ENCODE results near the gene LAMA2. TPM values are rescaled to one million over a fixed set of nuclear protein-coding genes. Genes with fewer than 3 reads are reported as not detected.
A peak's percentile ranks its signal among the peaks of the same experiment; 100 is the strongest.

LAMA2 gene
- total and polyA plus RNA-seq, 10 donors, result 0.83 to 66.6 (median 18.8) TPM

- Histone ChIP-seq H3K27me3 (replicated peaks in 1 of 7) (no peaks in the 10 kb centered on the region), H3K4me1 (peaks cover 8 to 26% (median 14%) of the 10 kb centered on the region in 6 donors), H3K9me3 (no peaks in the 10 kb centered on the region), H3K36me3 (no peaks in the 10 kb centered on the region), H3K4me3 (peak overlapping the region in 1 of 8 donors; percentile 36), H3K27ac (no peak overlapping the region)
- WGBS, 5 donors, result 53 to 71% (median 57%) methylated on average over 2 of the region's 2 CpGs
- no peak for DNase-seq
- intact Hi-C loops (cut with DNase I; ENCODE audit: low total_unique reads), result no loop called here
- TF ChIP-seq POLR2A (IDR thresholded peaks at IDR 0.05) (no peak), POLR2AphosphoS5 (IDR thresholded peaks at IDR 0.05) (no peak)
These were observed 615.6 kb downstream of the LAMA2 start for GRCh38 chr6:129498541-129498940.

GRCh38 chr6:129498950-129499842, 616.3 kb downstream of the LAMA2 start:
- Histone ChIP-seq H3K4me3 (peak overlapping the region in 1 of 8 donors; percentile 36), H3K36me3 (no peaks in the 10 kb centered on the region), H3K4me1 (peaks cover 8 to 26% (median 14%) of the 10 kb centered on the region in 6 donors), H3K9me3 (no peaks in the 10 kb centered on the region), H3K27ac (peak overlapping the region in 1 of 8 donors; percentile 7), H3K27me3 (replicated peaks in 1 of 7) (no peaks in the 10 kb centered on the region)
- WGBS, 5 donors, result 8 to 10% (median 9%) methylated on average over 8 of the region's 8 CpGs
- no peak for TF ChIP-seq POLR2AphosphoS5 (IDR thresholded peaks at IDR 0.05)
- TF ChIP-seq CTCF (IDR thresholded peaks at IDR 0.05 in 8 of 11, conservative IDR thresholded peaks at IDR 0.05 in 3 of 11), result peak in 10 of 11 experiments; percentile 28 to 72 (median 57)
- no peak for TF ChIP-seq POLR2A (IDR thresholded peaks at IDR 0.05)
- DNase-seq, result no peak
- intact Hi-C loops (cut with DNase I; ENCODE audit: low total_unique reads), result no loop called here

GRCh38 chr6:129499843-129500219, 616.9 kb downstream of the LAMA2 start:
- Histone ChIP-seq H3K27me3 (replicated peaks in 1 of 7) (no peaks in the 10 kb centered on the region), H3K27ac (no peak overlapping the region), H3K4me3 (no peak overlapping the region), H3K36me3 (no peaks in the 10 kb centered on the region), H3K4me1 (peaks cover 8 to 26% (median 14%) of the 10 kb centered on the region in 6 donors), H3K9me3 (no peaks in the 10 kb centered on the region)
- no peak for TF ChIP-seq POLR2AphosphoS5 (IDR thresholded peaks at IDR 0.05)
- no peak for TF ChIP-seq CTCF (IDR thresholded peaks at IDR 0.05 in 8 of 11, conservative IDR thresholded peaks at IDR 0.05 in 3 of 11)
- no peak for TF ChIP-seq POLR2A (IDR thresholded peaks at IDR 0.05)
- 79 to 88% (median 85%) methylated on average over 4 of the region's 4 CpGs for WGBS, 5 donors
- intact Hi-C loops (cut with DNase I; ENCODE audit: low total_unique reads), result loop anchor here (10.0 kb wide), 1 partner anchor 75 kb away; no protein-coding TSS in a partner anchor
- no peak for DNase-seq

GRCh38 chr6:129500958-129501739, 618.2 kb downstream of the LAMA2 start:
- no peak overlapping the region for H3K27ac ChIP-seq
- no peak overlapping the region for H3K4me3 ChIP-seq
- WGBS, 5 donors, result 64 to 74% (median 67%) methylated on average over 13 of the region's 13 CpGs
- no peaks in the 10 kb centered on the region for H3K27me3 ChIP-seq (replicated peaks in 1 of 7)
- intact Hi-C loops (cut with DNase I; ENCODE audit: low total_unique reads), result loop anchor here (10.0 kb wide), 1 partner anchor 74 kb away; no protein-coding TSS in a partner anchor
- TF ChIP-seq POLR2A (IDR thresholded peaks at IDR 0.05) (no peak), POLR2AphosphoS5 (IDR thresholded peaks at IDR 0.05) (no peak)
- H3K9me3 ChIP-seq, result no peaks in the 10 kb centered on the region
- no peaks in the 10 kb centered on the region for H3K36me3 ChIP-seq
- peaks cover 8 to 26% (median 14%) of the 10 kb centered on the region in 6 donors for H3K4me1 ChIP-seq
- no peak for DNase-seq

All from spleen (tissue), 11 donors.